Kidney tubule cell (primary cell): ENCODE data around the gene PHLDA2.

Experiments
- DNase-seq: peaks from one replicate; pipeline ENCODE4 v3.0.0-alpha.2; 2018; ENCODE audit warnings: low spot score

The PHLDA2 gene

GRCh38 chr11:2881981-2882375, 47.2 kb downstream of the PHLDA2 start:
- no peak for DNase-seq

GRCh38 chr11:2881076-2881980, 47.9 kb downstream of the PHLDA2 start:
- no peak for DNase-seq

- DNase-seq = no peak
Observed at GRCh38 chr11:2880646-2881045, 48.6 kb downstream of the PHLDA2 start.

DNA sequence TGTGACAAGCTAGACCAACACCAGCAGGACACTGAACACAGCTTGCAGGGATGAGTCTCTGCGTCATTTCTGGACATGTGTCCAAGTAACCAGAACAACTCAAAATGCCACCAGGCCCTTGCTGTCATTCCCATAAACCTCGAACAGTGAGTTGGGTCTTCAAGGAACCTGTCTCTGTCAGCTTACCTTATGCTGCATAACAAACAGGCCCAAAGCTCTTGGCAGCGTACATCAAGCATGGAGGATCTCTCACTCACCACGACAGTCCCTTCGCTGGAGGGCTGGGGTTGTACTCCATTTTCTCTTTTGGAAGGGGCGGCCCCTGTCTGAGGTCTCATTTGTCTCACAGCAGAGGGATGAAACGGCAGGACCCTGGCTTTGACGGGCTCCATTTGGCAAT, 50.4 kb downstream of the PHLDA2 start:
- no peak for DNase-seq
